Psoas muscle (tissue), 8 donors: ENCODE results near the gene DAW1. TPM values are rescaled to one million over a fixed set of nuclear protein-coding genes. Genes with fewer than 3 reads are reported as not detected.

ENCODE experiments used
- ATAC-seq, 4 donors: fragments of 200-7000 bp; cut with Tn5 transposase; one replicate each; pipeline ENCODE4 v1.9.1; 2020; ENCODE audit warnings: moderate library complexity in 3 of 4, mild to moderate bottlenecking in 2 of 4
- DNase-seq, 2 donors: peaks; one replicate each; pipeline ENCODE4 v3.0.0-alpha.2; 2020
- H3K27ac ChIP-seq: fragments of 200-600 bp; one replicate; pipeline ENCODE4 v1.8.0; 2022
- H3K27me3 ChIP-seq, 3 donors: fragments of 200-600 bp in 1 of 3; one replicate each; pipeline versions ENCODE4 v1.6.1 to v1.8.0; 2013 to 2022; ENCODE audit warnings: low read length in 2 of 3, mild to moderate bottlenecking in 2 of 3, moderate library complexity in 1 of 3; ENCODE audit not compliant: insufficient read depth in 3 of 3
- H3K36me3 ChIP-seq, 2 donors: fragments of 200-600 bp in 1 of 2; one replicate each; pipeline versions ENCODE4 v1.6.1 to v1.8.0; 2013 to 2022; ENCODE audit warnings: low read depth in 1 of 2, mild to moderate bottlenecking in 1 of 2, moderate library complexity in 1 of 2; ENCODE audit not compliant: insufficient read depth in 1 of 2
- H3K4me1 ChIP-seq: fragments of 200-600 bp; one replicate; pipeline ENCODE4 v1.8.0; 2022
- H3K4me3 ChIP-seq: fragments of 200-600 bp; one replicate; pipeline ENCODE4 v1.8.0; 2022; ENCODE audit warnings: mild to moderate bottlenecking
- H3K9me3 ChIP-seq: fragments of 200-600 bp; one replicate; pipeline ENCODE4 v1.8.0; 2022
- CTCF ChIP-seq: fragments of 200-600 bp; IDR thresholded peaks from one replicate; pipeline ENCODE4 v1.8.0; 2022; ENCODE audit warnings: antibody characterized with exemption
- WGBS, 3 donors: extraction: QIAGEN DNeasy Blood & Tissue Kit; methylation state at CpG; one replicate each; pipeline versions ENCODE4 v1.1.6 to v1.1.7; 2013; 5-methylcytosine and 5-hydroxymethylcytosine counted together
- intact Hi-C, 2 donors: fragments of 100-400 bp; cut with DNase I; formaldehyde crosslinking; loops; one replicate each; pipeline versions ENCODE4 v1.11.0 to v1.14.2; 2022
- polyA plus RNA-seq, 3 donors: library from polyadenylated mRNA; stranded (reverse); fragments of 200-250 nt; gene quantifications; one replicate each; pipeline ENCODE4 v1.2.3, GENCODE V29; 2013
- total RNA-seq, 4 donors: library from RNA; stranded (reverse); fragmentation: NEBNext Ultra II Directional in 2 of 4; extraction: Animal tissue kit (Norgen Biotek cat#: 25700) in 2 of 4; gene quantifications; one replicate each; pipeline versions ENCODE4 v1.2.1 to v1.2.4, GENCODE V29; 2021 to 2023
- donor health status: healthy with polysubstance abuse.
- donor health status: DM: no; HTN: no; CAD: no; lungs with moderate emphysema.
- donor health status: Bipolar disorder and iron deficiency.
- donor health status: healthy.
- donor health status: DM: yes; HTN: yes; CAD: no.
- donor health status: DM: no; HTN: no; CAD: no.
- donor health status: DM: no; HTN: no; CAD: no.
- donor health status: DM: yes; HTN: yes; CAD: no.

DAW1 gene
- total and polyA plus RNA-seq, 7 donors = 0.03 to 0.21 TPM; not detected in 5

- WGBS, 3 donors = 47 to 73% (median 60%) methylated on average over 7 of the region's 7 CpGs
- Histone ChIP-seq H3K36me3 (no peaks in the 10 kb centered on the region), H3K4me1 (no peaks in the 10 kb centered on the region), H3K9me3 (no peaks in the 10 kb centered on the region), H3K27me3 (peaks cover 0 to 2% (median 0%) of the 10 kb centered on the region in 3 donors), H3K27ac (no peak overlapping the region), H3K4me3 (no peak overlapping the region)
- ATAC-seq = peak; percentile 17 to 55 (median 50)
- intact Hi-C loops = no loop called here
- no peak for TF ChIP-seq CTCF
- DNase-seq = peak; percentile 34 to 60
These were observed 8.5 kb upstream of the DAW1 start for GRCh38 chr2:227862741-227863588.

DNA sequence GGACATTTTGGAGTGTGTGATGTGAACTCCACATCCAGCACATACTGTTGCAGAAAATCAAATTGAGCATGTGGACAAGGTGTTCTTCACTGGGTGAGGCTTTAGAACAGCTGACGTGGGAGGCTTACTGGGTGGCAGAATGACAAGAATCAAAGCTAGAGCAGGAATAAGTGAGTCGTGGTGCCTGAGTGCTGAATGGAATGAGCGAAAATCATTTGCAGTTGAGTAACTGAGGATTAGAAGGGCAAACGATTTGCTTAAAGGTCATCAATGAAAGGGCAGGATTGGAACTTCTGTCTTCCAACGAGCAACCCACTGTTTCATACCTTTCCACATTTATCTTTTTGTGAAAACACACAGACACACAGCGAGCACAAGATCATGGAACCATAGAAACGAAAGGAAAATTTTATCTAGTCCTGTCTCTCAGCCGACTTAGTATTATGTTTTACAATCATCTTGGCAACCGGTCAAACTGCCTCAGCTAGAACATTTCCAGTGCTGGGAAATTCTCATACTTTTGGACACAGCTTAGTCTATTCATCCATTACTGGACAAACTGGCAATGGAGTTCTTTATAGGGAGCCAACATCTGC lies 7.2 kb upstream of the DAW1 start:
- 20 to 51% (median 33%) methylated on average over 9 of the region's 9 CpGs for WGBS, 3 donors
- DNase-seq (no peak), ATAC-seq (peak in 1 of 4 donors; percentile 50)
- no peaks in the 10 kb centered on the region for H3K4me1 ChIP-seq
- intact Hi-C loops = no loop called here
- H3K27me3 ChIP-seq = peaks cover 0 to 2% (median 0%) of the 10 kb centered on the region in 3 donors
- no peak overlapping the region for H3K4me3 ChIP-seq
- H3K9me3 ChIP-seq = no peaks in the 10 kb centered on the region
- TF ChIP-seq CTCF = no peak
- H3K36me3 ChIP-seq = no peaks in the 10 kb centered on the region
- H3K27ac ChIP-seq = no peak overlapping the region

DNA sequence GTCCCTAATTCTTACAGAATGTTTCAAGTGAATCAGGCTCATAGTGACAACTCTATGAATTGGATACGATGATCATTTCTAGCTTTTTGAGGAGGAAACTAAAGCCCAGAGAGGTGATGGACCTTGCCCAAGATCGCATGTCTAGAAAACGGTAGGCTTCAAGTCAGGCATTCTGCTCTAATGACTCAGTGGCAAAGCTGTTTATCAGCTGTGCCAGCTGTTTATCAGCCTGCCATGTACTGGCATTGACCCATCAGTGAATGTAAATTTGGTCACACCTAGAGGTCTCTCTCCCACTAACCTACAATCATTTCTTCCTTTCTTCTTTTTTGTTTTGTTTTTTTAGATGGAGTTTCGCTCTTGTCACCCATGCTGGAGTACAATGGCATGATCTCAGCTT lies 6.1 kb upstream of the DAW1 start:
- DNase-seq = no peak

GRCh38 chr2:227867386-227867785 lies 4.0 kb upstream of the DAW1 start:
- WGBS, 3 donors = 82 to 87% (median 84%) methylated on average over 2 of the region's 2 CpGs
- H3K27ac ChIP-seq = no peak overlapping the region
- H3K4me3 ChIP-seq = no peak overlapping the region
- no peak for TF ChIP-seq CTCF
- peaks cover 0 to 10% (median 2%) of the 10 kb centered on the region in 3 donors for H3K27me3 ChIP-seq
- intact Hi-C loops = no loop called here
- H3K36me3 ChIP-seq = no peaks in the 10 kb centered on the region
- no peaks in the 10 kb centered on the region for H3K9me3 ChIP-seq
- H3K4me1 ChIP-seq = no peaks in the 10 kb centered on the region
- ATAC-seq (no peak), DNase-seq (no peak)

More for the DNA sequence above, 6.1 kb upstream of the DAW1 start:
- no peaks in the 10 kb centered on the region for H3K36me3 ChIP-seq
- WGBS, 3 donors = 61 to 78% (median 72%) methylated on average over 4 of the region's 4 CpGs
- no peaks in the 10 kb centered on the region for H3K4me1 ChIP-seq
- TF ChIP-seq CTCF = no peak
- intact Hi-C loops = no loop called here
- peaks cover 0 to 2% (median 0%) of the 10 kb centered on the region in 3 donors for H3K27me3 ChIP-seq
- no peak for ATAC-seq
- H3K4me3 ChIP-seq = no peak overlapping the region
- no peaks in the 10 kb centered on the region for H3K9me3 ChIP-seq
- H3K27ac ChIP-seq = no peak overlapping the region
